SK-N-SH treated with all-trans-retinoic acid at 6 μM for 48 hours (cell line): ENCODE data around the gene SUPV3L1.

Experiments
- ARNTL ChIP-seq: fragments of 450-650 bp; formaldehyde crosslinking; IDR thresholded peaks from 2 replicates; pipeline ENCODE4 v1.5.0; 2020; ENCODE audit warnings: low read depth, mild to moderate bottlenecking, moderate library complexity, borderline replicate concordance
- CSDC2 ChIP-seq: fragments of 250-450 bp; sonication (Bioruptor Pico); IDR thresholded peaks from 2 replicates; pipeline ENCODE4 v1.5.0; 2020; ENCODE audit warnings: mild to moderate bottlenecking, moderate library complexity
- TCF4 ChIP-seq: fragments of 250-450 bp; sonication (Bioruptor Pico); IDR thresholded peaks from 2 replicates; pipeline ENCODE4 v1.8.0; 2021; ENCODE audit warnings: mild to moderate bottlenecking, moderate library complexity, borderline replicate concordance
- TOX ChIP-seq: fragments of 250-450 bp; sonication (Bioruptor Pico); IDR thresholded peaks from 2 replicates; pipeline ENCODE4 v1.8.0; 2021; ENCODE audit warnings: mild to moderate bottlenecking, moderate library complexity, borderline replicate concordance
- TSHZ2 ChIP-seq: fragments of 250-450 bp; sonication (Bioruptor Pico); IDR thresholded peaks from 2 replicates; pipeline ENCODE4 v1.5.0; 2020; ENCODE audit warnings: mild to moderate bottlenecking, moderate library complexity
- ZFP3 ChIP-seq: fragments of 250-450 bp; sonication (Bioruptor Pico); IDR thresholded peaks from 2 replicates; pipeline ENCODE4 v1.5.0; 2020; ENCODE audit warnings: mild to moderate bottlenecking, moderate library complexity
- TF ChIP-seq, protein P1 (sequence below): fragments of 250-450 bp; sonication (Bioruptor Pico); IDR thresholded peaks from 2 replicates; pipeline ENCODE4 v1.5.1; 2020; ENCODE audit warnings: low read depth, mild to moderate bottlenecking, moderate library complexity

- no peak for TF ChIP-seq ARNTL (CRISPR knock-in tag)
- TF ChIP-seq, protein P1, sequence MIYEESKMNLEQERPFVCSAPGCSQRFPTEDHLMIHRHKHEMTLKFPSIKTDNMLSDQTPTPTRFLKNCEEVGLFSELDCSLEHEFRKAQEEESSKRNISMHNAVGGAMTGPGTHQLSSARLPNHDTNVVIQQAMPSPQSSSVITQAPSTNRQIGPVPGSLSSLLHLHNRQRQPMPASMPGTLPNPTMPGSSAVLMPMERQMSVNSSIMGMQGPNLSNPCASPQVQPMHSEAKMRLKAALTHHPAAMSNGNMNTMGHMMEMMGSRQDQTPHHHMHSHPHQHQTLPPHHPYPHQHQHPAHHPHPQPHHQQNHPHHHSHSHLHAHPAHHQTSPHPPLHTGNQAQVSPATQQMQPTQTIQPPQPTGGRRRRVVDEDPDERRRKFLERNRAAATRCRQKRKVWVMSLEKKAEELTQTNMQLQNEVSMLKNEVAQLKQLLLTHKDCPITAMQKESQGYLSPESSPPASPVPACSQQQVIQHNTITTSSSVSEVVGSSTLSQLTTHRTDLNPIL (CRISPR knock-in tag): no peak
- no peak for TF ChIP-seq TCF4 (CRISPR knock-in tag)
- no peak for TF ChIP-seq TSHZ2 (CRISPR knock-in tag)
- no peak for TF ChIP-seq TOX
- no peak for TF ChIP-seq ZFP3 (CRISPR knock-in tag)
- TF ChIP-seq CSDC2 (CRISPR knock-in tag): no peak
Measured at GRCh38 chr10:69239136-69239535, 59.1 kb downstream of the SUPV3L1 start.
